SK-N-SH (cell line): ENCODE measurements around the gene GLRX5. TPM values are rescaled to one million over a fixed set of nuclear protein-coding genes. Genes with fewer than 3 reads are reported as not detected.
A peak's percentile ranks its signal among the peaks of the same experiment; 100 is the strongest.

ENCODE experiments used
- CTCF ChIA-PET: fragments of 300-600, 350-600 bp; formaldehyde crosslinking; extraction: SDS; loops from one replicate; lab custom pipeline; 2021; lab: Yijun Ruan, JAX
- POLR2A ChIA-PET: fragments of 350-600 bp; sonication (Branson Sonifier 250); formaldehyde crosslinking; extraction: SDS; loops from one replicate; lab custom pipeline; 2020; ENCODE audit warnings: antibody characterized with exemption, inconsistent platforms; lab: Yijun Ruan, JAX
- DNase-seq: peaks from one replicate; pipeline ENCODE4 v3.0.0; 2012
- H2AFZ ChIP-seq: fragments of 200-600 bp; sonication (generic); 2 replicates; pipeline ENCODE4 v1.8.1; 2016; ENCODE audit warnings: antibody characterized with exemption, mild to moderate bottlenecking, low read depth
- H3F3A ChIP-seq: fragments of 200-600 bp; sonication (generic); replicated peaks from 2 replicates; pipeline ENCODE3; 2016; ENCODE audit warnings: antibody characterized with exemption, mild to moderate bottlenecking; ENCODE audit not compliant: insufficient read depth
- H3K27ac ChIP-seq, 2 experiments: fragments of 200-500 bp in 1 of 2; fragments of 200-600 bp in 1 of 2; sonication (Bioruptor generic) in 1 of 2; sonication (generic), shearing (Covaris generic) in 1 of 2; 2 replicates each; pipeline versions ENCODE4 v1.5.1 to v1.6.1; 2014 to 2016; ENCODE audit warnings: low read depth in 2 of 2, inconsistent platforms in 1 of 2, low read length in 1 of 2, mild to moderate bottlenecking in 1 of 2, mixed read lengths in 1 of 2
- H3K27me3 ChIP-seq: fragments of 200-600 bp; sonication (generic), shearing (Covaris generic); 2 replicates; pipeline ENCODE4 v1.6.1; 2016; ENCODE audit warnings: mixed run types; ENCODE audit not compliant: insufficient read depth
- H3K36me3 ChIP-seq, 2 experiments: fragments of 200-500 bp in 1 of 2; fragments of 200-600 bp in 1 of 2; sonication (Bioruptor generic) in 1 of 2; sonication (generic) in 1 of 2; replicated peaks in 1 of 2; 2 replicates each; pipeline versions ENCODE3 to v1.5.1; 2014 to 2016; ENCODE audit warnings: low read length in 1 of 2, mild to moderate bottlenecking in 1 of 2; ENCODE audit not compliant: insufficient read depth in 2 of 2, control insufficient read depth in 1 of 2
- H3K4me1 ChIP-seq, 2 experiments: fragments of 200-500 bp in 1 of 2; fragments of 200-600 bp in 1 of 2; sonication (Bioruptor generic) in 1 of 2; sonication (generic), shearing (Covaris generic) in 1 of 2; 2 replicates each; pipeline versions ENCODE4 v1.5.1 to v1.6.1; 2014 to 2016; ENCODE audit warnings: low read depth in 1 of 2, low read length in 1 of 2, mixed run types in 1 of 2; ENCODE audit not compliant: insufficient read depth in 2 of 2, control insufficient read depth in 1 of 2
- H3K4me2 ChIP-seq: fragments of 200-600 bp; sonication (generic), shearing (Covaris generic); 2 replicates; pipeline ENCODE4 v1.6.1; 2017; ENCODE audit warnings: mixed run types
- H3K4me3 ChIP-seq, 2 experiments: fragments of 200-500 bp in 1 of 2; fragments of 200-600 bp in 1 of 2; sonication (Bioruptor generic) in 1 of 2; sonication (generic), shearing (Covaris generic) in 1 of 2; 2 replicates each; pipeline versions ENCODE4 v1.5.1 to v1.8.1; 2014 to 2016; ENCODE audit warnings: low read depth in 2 of 2, inconsistent platforms in 1 of 2, low read length in 1 of 2, mild to moderate bottlenecking in 1 of 2, mixed read lengths in 1 of 2, moderate library complexity in 1 of 2
- H3K79me2 ChIP-seq: fragments of 200-600 bp; sonication (generic); 2 replicates; pipeline ENCODE4 v1.8.1; 2017; ENCODE audit warnings: mild to moderate bottlenecking; ENCODE audit not compliant: insufficient read depth
- H3K9ac ChIP-seq: fragments of 200-600 bp; sonication (generic); 2 replicates; pipeline ENCODE4 v1.6.1; 2017; ENCODE audit warnings: mixed run types
- H3K9me2 ChIP-seq: fragments of 200-600 bp; sonication (generic); 2 replicates; pipeline ENCODE4 v1.6.1; 2017; ENCODE audit warnings: mixed run types
- H3K9me3 ChIP-seq: fragments of 200-600 bp; sonication (generic); 2 replicates; pipeline ENCODE4 v1.6.1; 2017; ENCODE audit warnings: mixed run types, mild to moderate bottlenecking, moderate library complexity
- H4K20me1 ChIP-seq: fragments of 200-600 bp; sonication (generic); 2 replicates; pipeline ENCODE4 v1.6.1; 2017; ENCODE audit warnings: mild to moderate bottlenecking, mixed run types; ENCODE audit not compliant: insufficient read depth
- CTCF ChIP-seq: fragments of 200-600 bp; sonication (generic); IDR thresholded peaks from 2 replicates; pipeline ENCODE4 v1.6.1; 2017; ENCODE audit warnings: antibody characterized with exemption, mild to moderate bottlenecking, moderate library complexity
- ELF1 ChIP-seq: IDR thresholded peaks from 2 replicates; pipeline ENCODE4 v1.4.0; 2012
- EP300 ChIP-seq, 2 experiments: IDR thresholded peaks; 2 replicates each; pipeline versions ENCODE4 v1.4.0 to v1.6.1; 2012; ENCODE audit warnings: borderline replicate concordance in 1 of 2, low read depth in 1 of 2, low read length in 1 of 2
- FOSL2 ChIP-seq: IDR thresholded peaks from 2 replicates; pipeline ENCODE4 v1.4.0; 2012; ENCODE audit warnings: low read depth, mild to moderate bottlenecking, moderate library complexity, borderline replicate concordance
- FOXM1 ChIP-seq: IDR thresholded peaks from 2 replicates; pipeline ENCODE4 v1.4.0; 2012; ENCODE audit warnings: low read depth, mild to moderate bottlenecking
- GABPA ChIP-seq: IDR thresholded peaks from 2 replicates; pipeline ENCODE4 v1.4.0; 2012; ENCODE audit warnings: low read depth, mild to moderate bottlenecking
- JUND ChIP-seq: IDR thresholded peaks from 2 replicates; pipeline ENCODE4 v1.4.0; 2012
- MEF2A ChIP-seq: IDR thresholded peaks from 2 replicates; pipeline ENCODE4 v1.4.0; 2012; ENCODE audit warnings: low read depth, borderline replicate concordance
- MXI1 ChIP-seq: IDR thresholded peaks from 2 replicates; pipeline ENCODE4 v1.6.1; 2012; ENCODE audit warnings: mild to moderate bottlenecking, low read depth, low read length, improper control_type of control experiment
- NFIC ChIP-seq: IDR thresholded peaks from 2 replicates; pipeline ENCODE4 v1.4.0; 2012; ENCODE audit warnings: borderline replicate concordance
- NRF1 ChIP-seq: IDR thresholded peaks from 2 replicates; pipeline ENCODE4 v1.6.1; 2012; ENCODE audit warnings: low read depth, mild to moderate bottlenecking, low read length
- PBX3 ChIP-seq: IDR thresholded peaks from 2 replicates; pipeline ENCODE4; 2012
- POLR2AphosphoS5 ChIP-seq: IDR thresholded peaks from 2 replicates; pipeline ENCODE4 v1.6.1; 2012; ENCODE audit warnings: low read depth, low read length
- RCOR1 ChIP-seq: fragments of 150-350 bp; IDR thresholded peaks from 2 replicates; pipeline ENCODE4 v1.6.1; 2017; ENCODE audit warnings: antibody characterized with exemption, low read length
- REST ChIP-seq: IDR thresholded peaks from 2 replicates; pipeline ENCODE4 v1.6.1; 2012; ENCODE audit warnings: mild to moderate bottlenecking, low read depth, low read length, moderate library complexity
- RFX5 ChIP-seq: IDR thresholded peaks from 2 replicates; pipeline ENCODE4 v1.6.1; 2012; ENCODE audit warnings: mild to moderate bottlenecking, improper control_type of control experiment, low read length
- RXRA ChIP-seq: IDR thresholded peaks from 2 replicates; pipeline ENCODE4 v1.4.0; 2012; ENCODE audit warnings: low read depth, mild to moderate bottlenecking, borderline replicate concordance
- SIN3A ChIP-seq: IDR thresholded peaks from 2 replicates; pipeline ENCODE4 v1.6.1; 2012; ENCODE audit warnings: low read depth, mild to moderate bottlenecking, low read length, moderate library complexity, borderline replicate concordance
- TCF12 ChIP-seq: IDR thresholded peaks from 2 replicates; pipeline ENCODE4 v1.4.0; 2012
- TEAD4 ChIP-seq: IDR thresholded peaks from 2 replicates; pipeline ENCODE4 v1.4.0; 2012; ENCODE audit warnings: mild to moderate bottlenecking, borderline replicate concordance; ENCODE audit not compliant: insufficient read depth
- USF1 ChIP-seq: IDR thresholded peaks from 2 replicates; pipeline ENCODE4 v1.4.0; 2012; ENCODE audit warnings: low read depth, borderline replicate concordance
- USF2 ChIP-seq: fragments of 150-350 bp; IDR thresholded peaks from 2 replicates; pipeline ENCODE4 v1.6.1; 2017; ENCODE audit warnings: antibody characterized with exemption, low read length, low read depth, borderline replicate concordance
- ZBTB33 ChIP-seq: IDR thresholded peaks from 2 replicates; pipeline ENCODE4 v1.4.0; 2012; ENCODE audit warnings: low read depth, borderline replicate concordance
- WGBS: methylation state at CpG from one replicate; pipeline ENCODE4 v1.1.6; 2017; ENCODE audit warnings: low lambda C conversion rate; 5-methylcytosine and 5-hydroxymethylcytosine counted together
- polyA plus RNA-seq, 3 experiments: library from polyadenylated mRNA; depleted of rRNA; stranded (reverse); fragments of >200 nt; gene quantifications; 2 replicates each; pipeline ENCODE4 v1.2.3, GENCODE V29; 2012

The GLRX5 gene
- polyA plus RNA-seq, 1 of the 3 experiments (the other 2 are of a cell fraction), result 29.1 TPM

GRCh38 chr14:95496690-95497259, 38.1 kb upstream of the GLRX5 start:
- ChIA-PET CTCF (interaction anchor here (0.6 to 2.4 kb wide), 5 partner anchors 14 to 753 kb away, joined by 3 to 11 read pairs (median 3); no protein-coding TSS in a partner anchor), POLR2A (interaction anchor here (1.2 kb wide), 1 partner anchor 23 kb away, joined by 4 read pairs; no protein-coding TSS in a partner anchor)
- peak overlapping the region; percentile 19; the same call in 1 of the 2 replicates for H3K4me2 ChIP-seq
- H3K27me3 ChIP-seq, result no peaks in the 10 kb centered on the region
- no peak overlapping the region for H3K4me3 ChIP-seq
- H3F3A ChIP-seq, result peaks cover 16% of the 10 kb centered on the region
- H3K36me3 ChIP-seq, result no peaks in the 10 kb centered on the region
- no peaks in the 10 kb centered on the region for H3K9me2 ChIP-seq
- H3K9me3 ChIP-seq, result no peaks in the 10 kb centered on the region
- H3K4me1 ChIP-seq, result peaks cover 20 to 34% of the 10 kb centered on the region in 2 experiments; a peak in 3 of 4 replicates
- peak overlapping the region; percentile 67 to 83 for H3K27ac ChIP-seq
- H3K9ac ChIP-seq, result no peak overlapping the region
- TF ChIP-seq NFIC (peak; percentile 76), MEF2A (no peak), RFX5 (no peak), FOXM1 (no peak), ZBTB33 (no peak), PBX3 (peak; percentile 26; the same call in 1 of the 2 replicates), REST (no peak), TEAD4 (0 out of 2 replicates have a peak, but pooled peaks have one; percentile 35), USF1 (no peak), CTCF (no peak), TCF12 (peak; percentile 72), ELF1 (no peak), USF2 (no peak), EP300 (IDR thresholded peaks at IDR 0.05; ENCODE audit: borderline replicate concordance in 1 of 2, low read depth in 1 of 2, low read length in 1 of 2) (peak in 1 of 2 experiments; percentile 62; a peak in 1 of 4 replicates), FOSL2 (peak; percentile 42; the same call in 1 of the 2 replicates), GABPA (no peak), RCOR1 (no peak), SIN3A (no peak), POLR2AphosphoS5 (no peak), MXI1 (no peak), JUND (peak; percentile 54; the same call in 1 of the 2 replicates), RXRA (no peak), NRF1 (no peak)
- H3K79me2 ChIP-seq, result no peaks in the 10 kb centered on the region; the same call in 1 of the 2 replicates
- H4K20me1 ChIP-seq, result no peaks in the 10 kb centered on the region
- H2AFZ ChIP-seq, result peak overlapping the region; percentile 3; the same call in 1 of the 2 replicates
- DNase-seq, result no peak
- WGBS, result 43% methylated on average over 4 of the region's 4 CpGs
